Sigmoid colon (tissue), 4 donors: Measurements from ENCODE around the gene KRTAP4-8.
"Not testable (repeated sequence)": the region's sequence is repeated elsewhere in the genome, so short reads cannot be mapped to it uniquely, and the experiment has no call there.

Experiments used
- EP300 ChIP-seq, 4 donors: sonication (generic); formaldehyde crosslinking; IDR thresholded peaks; one replicate each; pipeline ENCODE4 v1.6.1; 2017; ENCODE audit warnings: antibody characterized with exemption in 4 of 4
- TF ChIP-seq, protein P1 (sequence below), 4 experiments: fragments of 450-650 bp in 3 of 4; fragments of 200-600 bp in 1 of 4; IDR thresholded peaks; one replicate each; pipeline ENCODE4 v1.5.1; 2016 to 2019; ENCODE audit warnings: antibody characterized with exemption in 4 of 4, mild to moderate bottlenecking in 3 of 4, moderate library complexity in 2 of 4

DNA sequence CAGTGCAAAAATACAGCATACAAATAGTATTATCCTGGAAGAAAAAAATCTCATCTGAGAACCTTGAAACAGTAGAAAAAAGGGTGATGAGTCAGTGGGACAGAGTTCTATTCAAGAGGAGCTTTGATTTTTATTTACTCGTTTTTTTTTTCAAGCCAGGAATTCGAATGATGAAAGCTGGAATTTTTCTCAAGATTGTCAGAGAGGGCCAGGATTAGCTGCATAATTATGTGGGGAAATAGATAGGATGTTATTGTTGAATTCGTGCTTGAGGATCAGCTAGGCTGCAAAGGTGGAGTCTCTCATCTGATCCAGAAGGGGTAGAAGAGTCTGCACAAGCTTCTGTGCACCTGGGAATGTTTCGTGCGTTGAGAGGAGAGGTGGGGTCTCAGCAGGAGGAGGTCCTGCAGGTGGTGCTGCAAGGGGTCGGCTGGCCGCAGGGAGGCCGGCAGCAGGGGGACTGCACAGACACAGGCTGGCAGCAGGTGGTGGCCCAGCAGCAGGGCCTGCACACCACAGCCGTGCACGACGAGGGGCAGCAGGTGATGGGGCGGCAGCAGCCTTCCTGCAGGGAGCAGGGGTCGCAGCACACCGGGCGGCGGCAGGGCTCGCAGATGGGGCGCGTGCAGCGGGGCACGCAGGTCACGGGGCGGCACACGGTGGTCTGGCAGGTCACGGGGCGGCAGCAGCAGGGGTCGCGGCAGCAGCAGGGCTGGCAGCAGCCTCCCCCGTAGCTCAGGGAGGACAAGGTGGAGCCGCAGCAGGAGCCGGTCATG lies 38.5 kb downstream of the KRTAP4-8 start:
- TF ChIP-seq, protein P1, sequence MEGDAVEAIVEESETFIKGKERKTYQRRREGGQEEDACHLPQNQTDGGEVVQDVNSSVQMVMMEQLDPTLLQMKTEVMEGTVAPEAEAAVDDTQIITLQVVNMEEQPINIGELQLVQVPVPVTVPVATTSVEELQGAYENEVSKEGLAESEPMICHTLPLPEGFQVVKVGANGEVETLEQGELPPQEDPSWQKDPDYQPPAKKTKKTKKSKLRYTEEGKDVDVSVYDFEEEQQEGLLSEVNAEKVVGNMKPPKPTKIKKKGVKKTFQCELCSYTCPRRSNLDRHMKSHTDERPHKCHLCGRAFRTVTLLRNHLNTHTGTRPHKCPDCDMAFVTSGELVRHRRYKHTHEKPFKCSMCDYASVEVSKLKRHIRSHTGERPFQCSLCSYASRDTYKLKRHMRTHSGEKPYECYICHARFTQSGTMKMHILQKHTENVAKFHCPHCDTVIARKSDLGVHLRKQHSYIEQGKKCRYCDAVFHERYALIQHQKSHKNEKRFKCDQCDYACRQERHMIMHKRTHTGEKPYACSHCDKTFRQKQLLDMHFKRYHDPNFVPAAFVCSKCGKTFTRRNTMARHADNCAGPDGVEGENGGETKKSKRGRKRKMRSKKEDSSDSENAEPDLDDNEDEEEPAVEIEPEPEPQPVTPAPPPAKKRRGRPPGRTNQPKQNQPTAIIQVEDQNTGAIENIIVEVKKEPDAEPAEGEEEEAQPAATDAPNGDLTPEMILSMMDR (IDR thresholded peaks at IDR 0.05) = not testable (repeated sequence)
- TF ChIP-seq EP300 (IDR thresholded peaks at IDR 0.05) = not testable (repeated sequence)
